HepG2 (cell line): Measurements from ENCODE around the gene TRAF5. TPM values are rescaled to one million over a fixed set of nuclear protein-coding genes. Genes with fewer than 3 reads are reported as not detected.

Source experiments
- ATAC-seq: fragments of 200-7000 bp; cut with Tn5 transposase; 3 replicates; pipeline ENCODE4 v1.9.1; 2020; ENCODE audit warnings: mild to moderate bottlenecking, moderate library complexity
- BruUV-seq: library from RNA; stranded (reverse); fragments of 400-500 nt; replicated peaks from 2 replicates; lab custom pipeline; 2021; lab: Mats Ljungman, UMichigan
- CTCF ChIA-PET: fragments of 300-600 bp; formaldehyde crosslinking; extraction: SDS; loops from one replicate; lab custom pipeline; 2021; ENCODE audit warnings: low total read pairs, inconsistent platforms, low intra/inter-chr PET ratio; lab: Yijun Ruan, JAX
- POLR2A ChIA-PET: fragments of 350-600 bp; sonication (Branson Sonifier 250); formaldehyde crosslinking; loops from one replicate; lab custom pipeline; 2020; ENCODE audit warnings: antibody characterized with exemption, inconsistent platforms; lab: Yijun Ruan, JAX
- DNase-seq: peaks from one replicate; pipeline ENCODE4 v3.0.0-alpha.2; 2015; ENCODE audit warnings: low spot score
- FAIRE-seq: peaks from 3 replicates; lab custom pipeline; 2011; peaks lifted over from hg19 to GRCh38; lab: Jason Lieb, UNC
- H2AFZ ChIP-seq: one replicate; pipeline ENCODE4 v1.6.1; 2011; ENCODE audit warnings: low read length, inconsistent platforms
- H3K27ac ChIP-seq: fragments of 300-600 bp; 3 replicates; pipeline ENCODE4 v1.8.0; 2011; ENCODE audit warnings: mixed run types, mild to moderate bottlenecking, mixed read lengths, low read length, inconsistent platforms; ENCODE audit not compliant: insufficient read depth; ENCODE audit errors: extremely low read length
- H3K27me3 ChIP-seq, 2 experiments: fragments of 200-600 bp in 1 of 2; 2 replicates in 1 of 2; 3 replicates in 1 of 2; pipeline versions ENCODE4 v1.6.0 to v1.8.0; 2011; ENCODE audit warnings: low read length in 2 of 2, mild to moderate bottlenecking in 2 of 2, moderate library complexity in 2 of 2, inconsistent platforms in 1 of 2; ENCODE audit not compliant: insufficient read depth in 2 of 2, control insufficient read depth in 1 of 2
- H3K36me3 ChIP-seq, 2 experiments: fragments of 200-600 bp in 1 of 2; replicated peaks in 1 of 2; 2 replicates in 1 of 2; 3 replicates in 1 of 2; pipeline versions ENCODE4 v1.5.1 to v1.8.0; 2011; ENCODE audit warnings: low read length in 2 of 2, inconsistent platforms in 1 of 2; ENCODE audit not compliant: insufficient read depth in 2 of 2, control insufficient read depth in 1 of 2
- H3K4me1 ChIP-seq: 2 replicates; pipeline ENCODE4 v1.5.1; 2012; ENCODE audit warnings: low read length, inconsistent platforms; ENCODE audit not compliant: insufficient read depth
- H3K4me2 ChIP-seq: 2 replicates; pipeline ENCODE4 v1.6.0; 2011; ENCODE audit warnings: low read depth, low read length, inconsistent platforms
- H3K4me3 ChIP-seq, 3 experiments: fragments of 200-600 bp in 1 of 3; sonication (generic), shearing (Covaris generic) in 1 of 3; replicated peaks in 1 of 3; 2 replicates each; pipeline ENCODE4 v1.5.1; 2011 to 2016; ENCODE audit warnings: low read length in 3 of 3, inconsistent platforms in 2 of 3, low read depth in 2 of 3, mild to moderate bottlenecking in 2 of 3, control low read depth in 1 of 3, mixed read lengths in 1 of 3; ENCODE audit not compliant: insufficient read depth in 1 of 3
- H3K79me2 ChIP-seq: one replicate; pipeline ENCODE4 v1.6.1; 2011; ENCODE audit warnings: low read length, inconsistent platforms; ENCODE audit not compliant: insufficient read depth
- H3K9ac ChIP-seq: 2 replicates; pipeline ENCODE4 v1.6.0; 2011; ENCODE audit warnings: mild to moderate bottlenecking, low read depth, low read length, inconsistent platforms; ENCODE audit not compliant: insufficient read depth
- H3K9me3 ChIP-seq: 2 replicates; pipeline ENCODE4 v1.5.1; 2012; ENCODE audit warnings: mild to moderate bottlenecking, low read length
- H4K20me1 ChIP-seq: 2 replicates; pipeline ENCODE4 v1.6.0; 2011; ENCODE audit warnings: inconsistent platforms, mild to moderate bottlenecking, low read length, moderate library complexity; ENCODE audit not compliant: insufficient read depth
- AGO1 ChIP-seq: fragments of 200-400 bp; formaldehyde crosslinking; IDR thresholded peaks from 2 replicates; pipeline ENCODE4 v1.6.1; 2017; ENCODE audit warnings: mild to moderate bottlenecking, low read depth, low read length, moderate library complexity; ENCODE audit not compliant: poor library complexity, severe bottlenecking
- FOXK2 ChIP-seq: fragments of 450-650 bp; IDR thresholded peaks from 2 replicates; pipeline ENCODE4 v1.6.1; 2016
- HNF1A ChIP-seq, 2 experiments: sonication (generic) in 1 of 2; formaldehyde crosslinking in 1 of 2; IDR thresholded peaks; 2 replicates each; pipeline versions ENCODE4 v1.4.0 to v1.6.1; 2016 to 2020; ENCODE audit warnings: borderline replicate concordance in 1 of 2, low read depth in 1 of 2, mild to moderate bottlenecking in 1 of 2, missing genetic modification reagents in 1 of 2
- NR2C2 ChIP-seq: sonication (generic); formaldehyde crosslinking; IDR thresholded peaks from 2 replicates; pipeline ENCODE4 v1.4.0; 2020; ENCODE audit warnings: missing genetic modification reagents, mild to moderate bottlenecking, moderate library complexity, borderline replicate concordance
- STAG1 ChIP-seq: sonication (generic); formaldehyde crosslinking; IDR thresholded peaks from 2 replicates; pipeline ENCODE4 v1.4.0; 2020; ENCODE audit warnings: missing genetic modification reagents
- ZNF788 ChIP-seq: sonication (generic); formaldehyde crosslinking; IDR thresholded peaks from 2 replicates; pipeline ENCODE4 v1.5.0; 2020; ENCODE audit warnings: mild to moderate bottlenecking, missing genetic modification reagents, borderline replicate concordance
- WGBS: methylation state at CpG from one replicate; pipeline ENCODE4 v1.1.6; 2017; ENCODE audit warnings: low lambda C conversion rate; 5-methylcytosine and 5-hydroxymethylcytosine counted together
- in situ Hi-C: cut with HindIII; loops from 2 replicates; pipeline ENCODE4 v1.10.0; 2017; ENCODE audit warnings: low pct_unique_long_range_greater_than_20kb; ENCODE audit not compliant: extremely low pct_ligation_motif_present
- intact Hi-C: fragments of 100-400 bp; cut with micrococcal nuclease; formaldehyde crosslinking; loops from one replicate; pipeline ENCODE4 v1.10.0; 2022; ENCODE audit not compliant: unreplicated experiment
- polyA plus RNA-seq, 8 experiments: library from polyadenylated mRNA; depleted of rRNA in 3 of 8; stranded (reverse) in 7 of 8; unstranded in 1 of 8; fragments of >200 nt; fragmentation: Illumina TruSeq in 4 of 8; extraction: Trizol in 4 of 8; gene quantifications; 2 replicates each; pipeline versions ENCODE4 v1.2.1 to v1.2.3, GENCODE V29; 2011 to 2016; ENCODE audit warnings: low read depth in 4 of 8, missing spikeins in 1 of 8, mixed read lengths in 1 of 8; ENCODE audit not compliant: insufficient read depth in 1 of 8
- total RNA-seq, 5 experiments: library from RNA; depleted of rRNA; stranded (reverse); fragments of >200 nt; fragmentation: Illumina TruSeq; extraction: Trizol; gene quantifications; 2 replicates each; pipeline ENCODE4 v1.2.3, GENCODE V29; 2016; ENCODE audit warnings: low read depth in 1 of 5

Gene TRAF5
- total and polyA plus RNA-seq, 2 of the 13 experiments (the other 11 are each of a cell fraction or from before 2014, with no cell fraction given) = 0.27 to 1.6 TPM

GRCh38 chr1:211361202-211361601 lies 34.6 kb downstream of the TRAF5 start:
- no peak overlapping the region for H2AFZ ChIP-seq
- H3K79me2 ChIP-seq = no peaks in the 10 kb centered on the region
- no peak for DNase-seq
- no peak for TF ChIP-seq ZNF788 (CRISPR knock-in tag)
- no peak for TF ChIP-seq AGO1
- no peak for TF ChIP-seq STAG1 (CRISPR knock-in tag)
- no peak for TF ChIP-seq HNF1A (IDR thresholded peaks at IDR 0.05; ENCODE audit: low read depth)
- TF ChIP-seq HNF1A (CRISPR knock-in tag; IDR thresholded peaks at IDR 0.05; ENCODE audit: borderline replicate concordance) = no peak
- no peak for TF ChIP-seq NR2C2
- TF ChIP-seq FOXK2 = no peak
- ChIA-PET CTCF (no interaction called here), POLR2A (no interaction called here)
- BruUV-seq = no TSS peak
- no peak overlapping the region for H3K27ac ChIP-seq
- H4K20me1 ChIP-seq = no peaks in the 10 kb centered on the region
- H3K9me3 ChIP-seq = no peaks in the 10 kb centered on the region
- in situ Hi-C loops = no loop called here
- H3K9ac ChIP-seq = no peak overlapping the region
- H3K27me3 ChIP-seq = no peaks in the 10 kb centered on the region
- FAIRE-seq = no peak
- ATAC-seq = no peak
- 12% methylated on average over 1 of the region's 1 CpG for WGBS
- no peak overlapping the region for H3K4me3 ChIP-seq
- H3K36me3 ChIP-seq = no peaks in the 10 kb centered on the region
- H3K4me1 ChIP-seq = peaks cover 6% of the 10 kb centered on the region
- intact Hi-C loops = no loop called here
- no peak overlapping the region for H3K4me2 ChIP-seq
